Chondrocyte (in vitro differentiated cells): Measurements from ENCODE around the gene RBM20. TPM values are rescaled to one million over a fixed set of nuclear protein-coding genes. Genes with fewer than 3 reads are reported as not detected.

ENCODE experiments used
- DNase-seq: peaks from one replicate; pipeline ENCODE4 v3.0.0; 2021; ENCODE audit warnings: mixed read lengths, low spot score
- H3K27ac Mint-ChIP-seq: one replicate; pipeline ENCODE4 v1.8.0; 2021; ENCODE audit warnings: mild to moderate bottlenecking, moderate library complexity, mixed read lengths; ENCODE audit not compliant: unreplicated experiment
- H3K27me3 Mint-ChIP-seq: 2 replicates; pipeline ENCODE4 v1.8.0; 2021; ENCODE audit warnings: low read depth, mixed read lengths
- H3K36me3 Mint-ChIP-seq: 2 replicates; pipeline ENCODE4 v1.8.0; 2021; ENCODE audit warnings: low read depth, mixed read lengths
- H3K4me1 Mint-ChIP-seq: 2 replicates; pipeline ENCODE4 v1.8.0; 2021; ENCODE audit warnings: low read depth, mild to moderate bottlenecking, mixed read lengths
- H3K4me3 Mint-ChIP-seq: one replicate; pipeline ENCODE4 v1.8.0; 2021; ENCODE audit warnings: mild to moderate bottlenecking, moderate library complexity, mixed read lengths; ENCODE audit not compliant: unreplicated experiment
- H3K9me3 Mint-ChIP-seq: 2 replicates; pipeline ENCODE4 v1.8.0; 2021; ENCODE audit warnings: low read depth, mixed read lengths
- total RNA-seq: library from RNA; stranded (reverse); gene quantifications from 3 replicates; pipeline ENCODE4 v1.2.1, GENCODE V29; 2021
- TF ChIP-seq, protein P1 (sequence below): fragments of 200-600 bp; sonication (generic); IDR thresholded peaks from 2 replicates; pipeline ENCODE4 v1.5.0; 2021; ENCODE audit warnings: antibody characterized with exemption, mild to moderate bottlenecking, moderate library complexity

The RBM20 gene
- total RNA-seq, 1 donor from 2014 or later: 3.6 TPM

DNA sequence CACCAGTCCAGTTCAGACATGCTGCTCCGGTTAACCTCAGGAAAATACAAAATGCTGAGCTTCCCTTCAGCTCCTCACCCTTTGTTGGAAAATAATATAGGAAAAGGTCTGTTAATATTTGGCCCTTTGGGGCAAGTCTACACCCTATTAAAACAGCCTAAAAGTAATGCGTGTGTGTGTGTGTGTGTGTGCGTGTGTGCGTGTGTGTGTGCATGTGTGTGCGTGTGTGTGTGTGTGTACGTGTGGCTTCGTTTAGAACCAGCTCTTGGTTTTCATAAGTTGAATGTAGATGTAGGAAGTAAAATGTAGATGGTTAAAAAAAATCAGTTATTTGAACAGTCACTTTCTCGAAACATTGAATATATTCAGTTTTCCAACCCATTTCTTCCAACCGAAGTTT, 166.5 kb downstream of the RBM20 start:
- no peaks in the 10 kb centered on the region for H3K27me3 Mint-ChIP-seq
- H3K36me3 Mint-ChIP-seq: peaks cover 2% of the 10 kb centered on the region
- no peak for DNase-seq
- TF ChIP-seq, protein P1, sequence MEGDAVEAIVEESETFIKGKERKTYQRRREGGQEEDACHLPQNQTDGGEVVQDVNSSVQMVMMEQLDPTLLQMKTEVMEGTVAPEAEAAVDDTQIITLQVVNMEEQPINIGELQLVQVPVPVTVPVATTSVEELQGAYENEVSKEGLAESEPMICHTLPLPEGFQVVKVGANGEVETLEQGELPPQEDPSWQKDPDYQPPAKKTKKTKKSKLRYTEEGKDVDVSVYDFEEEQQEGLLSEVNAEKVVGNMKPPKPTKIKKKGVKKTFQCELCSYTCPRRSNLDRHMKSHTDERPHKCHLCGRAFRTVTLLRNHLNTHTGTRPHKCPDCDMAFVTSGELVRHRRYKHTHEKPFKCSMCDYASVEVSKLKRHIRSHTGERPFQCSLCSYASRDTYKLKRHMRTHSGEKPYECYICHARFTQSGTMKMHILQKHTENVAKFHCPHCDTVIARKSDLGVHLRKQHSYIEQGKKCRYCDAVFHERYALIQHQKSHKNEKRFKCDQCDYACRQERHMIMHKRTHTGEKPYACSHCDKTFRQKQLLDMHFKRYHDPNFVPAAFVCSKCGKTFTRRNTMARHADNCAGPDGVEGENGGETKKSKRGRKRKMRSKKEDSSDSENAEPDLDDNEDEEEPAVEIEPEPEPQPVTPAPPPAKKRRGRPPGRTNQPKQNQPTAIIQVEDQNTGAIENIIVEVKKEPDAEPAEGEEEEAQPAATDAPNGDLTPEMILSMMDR: no peak
- H3K27ac Mint-ChIP-seq: no peak overlapping the region
- peaks cover 3% of the 10 kb centered on the region for H3K4me1 Mint-ChIP-seq
- no peak overlapping the region for H3K4me3 Mint-ChIP-seq
- no peaks in the 10 kb centered on the region for H3K9me3 Mint-ChIP-seq

DNA sequence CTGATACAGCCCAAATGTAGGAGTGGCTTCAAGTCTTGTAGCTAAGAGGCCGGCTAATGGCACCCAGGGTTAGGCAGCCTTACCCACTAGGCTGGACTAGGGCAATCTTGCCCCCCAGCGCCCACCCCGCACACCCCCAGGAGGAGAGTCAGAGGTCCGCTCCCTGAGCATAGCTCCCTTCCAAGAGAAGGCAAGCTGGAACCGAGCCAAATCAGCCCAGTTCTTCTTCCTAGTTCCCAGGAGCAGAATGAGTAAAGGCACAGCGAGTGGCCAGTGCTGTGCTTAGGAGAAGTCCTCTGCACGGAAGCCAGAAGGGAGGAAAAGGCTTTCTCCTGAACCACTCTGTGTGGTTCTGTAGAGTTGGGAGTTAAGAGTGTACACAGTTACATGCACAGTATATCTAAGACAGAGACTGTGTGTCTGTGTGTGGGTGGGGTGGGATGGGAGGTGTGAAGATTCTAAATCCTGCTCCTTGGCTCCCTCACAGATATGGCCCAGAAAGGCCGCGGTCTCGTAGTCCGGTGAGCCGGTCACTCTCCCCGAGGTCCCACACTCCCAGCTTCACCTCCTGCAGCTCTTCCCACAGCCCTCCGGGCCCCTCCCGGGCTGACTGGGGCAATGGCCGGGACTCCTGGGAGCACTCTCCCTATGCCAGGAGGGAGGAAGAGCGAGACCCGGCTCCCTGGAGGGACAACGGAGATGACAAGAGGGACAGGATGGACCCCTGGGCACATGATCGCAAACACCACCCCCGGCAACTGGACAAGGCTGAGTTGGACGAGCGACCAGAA, 167.8 kb downstream of the RBM20 start:
- Mint-ChIP-seq H3K36me3 (peaks cover 2% of the 10 kb centered on the region), H3K4me3 (no peak overlapping the region), H3K9me3 (no peaks in the 10 kb centered on the region), H3K27me3 (no peaks in the 10 kb centered on the region), H3K4me1 (peaks cover 3% of the 10 kb centered on the region), H3K27ac (no peak overlapping the region)
- DNase-seq: no peak
- TF ChIP-seq, protein P1: no peak

DNA sequence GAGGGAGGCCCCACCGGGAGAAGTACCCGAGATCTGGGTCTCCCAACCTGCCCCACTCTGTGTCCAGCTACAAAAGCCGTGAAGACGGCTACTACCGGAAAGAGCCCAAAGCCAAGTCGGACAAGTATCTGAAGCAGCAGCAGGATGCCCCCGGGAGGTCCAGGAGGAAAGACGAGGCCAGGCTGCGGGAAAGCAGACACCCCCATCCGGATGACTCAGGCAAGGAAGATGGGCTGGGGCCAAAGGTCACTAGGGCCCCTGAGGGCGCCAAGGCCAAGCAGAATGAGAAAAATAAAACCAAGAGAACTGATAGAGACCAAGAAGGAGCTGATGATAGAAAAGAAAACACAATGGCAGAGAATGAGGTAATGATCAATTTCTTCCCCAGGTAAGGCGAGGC, 168.4 kb downstream of the RBM20 start:
- no peak for DNase-seq
- Mint-ChIP-seq H3K27ac (no peak overlapping the region), H3K4me1 (peaks cover 3% of the 10 kb centered on the region), H3K4me3 (no peak overlapping the region), H3K9me3 (no peaks in the 10 kb centered on the region), H3K27me3 (no peaks in the 10 kb centered on the region), H3K36me3 (peaks cover 2% of the 10 kb centered on the region)
- TF ChIP-seq, protein P1: no peak

DNA sequence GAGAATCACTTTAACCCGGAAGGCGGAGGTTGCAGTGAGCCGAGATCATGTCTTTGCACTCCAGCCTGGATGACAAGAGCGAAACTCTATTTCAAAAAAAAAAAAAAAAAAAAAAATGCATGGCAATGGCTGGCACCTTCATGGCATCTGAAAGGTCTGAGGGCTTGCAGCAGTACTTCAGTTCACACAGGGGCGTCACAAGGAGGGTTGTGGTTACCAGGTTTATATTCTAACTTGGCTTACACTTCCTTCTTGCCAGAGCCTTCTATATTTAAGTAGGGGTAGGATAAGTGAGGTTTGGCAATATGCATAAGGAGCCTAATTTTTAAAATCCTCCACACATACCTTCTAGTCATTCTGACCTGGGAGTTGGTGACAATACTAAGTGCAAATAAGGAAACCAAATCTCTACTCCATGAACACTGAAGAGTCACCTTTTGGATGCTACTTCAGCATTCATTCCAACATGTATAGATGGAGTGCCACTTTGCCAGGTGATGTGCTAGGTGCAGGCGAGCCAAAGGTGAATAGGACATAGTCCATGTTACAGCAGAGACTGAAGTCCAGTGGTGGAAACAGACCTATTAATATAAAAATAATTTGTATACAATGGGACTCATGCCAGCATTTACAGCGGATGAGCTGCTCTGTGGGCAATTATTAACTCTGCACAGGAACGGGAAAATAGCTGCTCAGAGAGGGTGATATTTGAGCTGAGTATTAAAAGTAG, 169.8 kb downstream of the RBM20 start:
- TF ChIP-seq, protein P1: no peak

DNA sequence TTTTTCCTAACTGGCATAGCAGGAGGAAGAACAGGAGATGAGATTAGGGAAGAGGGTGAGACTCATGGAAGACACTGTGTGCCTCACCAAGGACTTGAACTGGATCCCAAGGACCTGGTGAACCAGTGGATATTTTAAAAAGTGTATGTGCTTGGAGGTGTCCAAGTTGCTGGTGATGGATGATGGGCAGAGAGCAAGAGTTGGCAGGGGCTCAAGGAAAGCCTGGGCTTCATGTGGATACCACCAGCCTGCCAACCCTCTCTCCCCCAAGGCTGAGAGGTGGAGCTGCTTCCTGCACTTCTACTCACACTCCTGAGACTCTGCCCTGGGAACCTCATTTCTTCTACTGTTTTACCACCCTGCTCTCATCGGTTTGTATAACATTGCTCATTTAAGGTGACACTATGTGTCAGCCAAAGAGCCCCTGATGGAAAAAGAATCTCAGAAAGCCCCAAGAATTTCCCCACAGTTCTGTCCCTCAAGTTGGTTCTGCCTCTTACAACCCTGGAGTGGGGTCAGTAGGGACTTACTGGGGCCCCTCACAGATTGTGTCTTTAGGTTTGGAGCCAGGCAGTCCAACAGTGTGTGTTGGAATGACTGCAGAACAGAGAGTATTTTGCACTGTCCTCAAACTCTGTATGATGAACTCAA, 171.3 kb downstream of the RBM20 start:
- H3K27me3 Mint-ChIP-seq: no peaks in the 10 kb centered on the region
- no peaks in the 10 kb centered on the region for H3K9me3 Mint-ChIP-seq
- no peak for DNase-seq
- peaks cover 20% of the 10 kb centered on the region for H3K4me1 Mint-ChIP-seq
- no peak overlapping the region for H3K4me3 Mint-ChIP-seq
- no peak overlapping the region for H3K27ac Mint-ChIP-seq
- no peaks in the 10 kb centered on the region for H3K36me3 Mint-ChIP-seq
- TF ChIP-seq, protein P1: no peak

More for the DNA sequence above, 169.8 kb downstream of the RBM20 start:
- Mint-ChIP-seq H3K27me3 (no peaks in the 10 kb centered on the region), H3K9me3 (no peaks in the 10 kb centered on the region), H3K4me1 (peaks cover 5% of the 10 kb centered on the region), H3K36me3 (no peaks in the 10 kb centered on the region), H3K27ac (no peak overlapping the region), H3K4me3 (no peak overlapping the region)
- no peak for DNase-seq
